T47D (cell line): Measurements from ENCODE around the gene ZNF630.
"Not testable (repeated sequence)": the region's sequence is repeated elsewhere in the genome, so short reads cannot be mapped to it uniquely, and the experiment has no call there.

Experiments used
- DNase-seq, 2 experiments: peaks; one replicate each; pipeline versions ENCODE4 v3.0.0 to v3.0.0-alpha.2; 2011 to 2012; ENCODE audit warnings: low read depth in 1 of 2, low spot score in 1 of 2
- JUND ChIP-seq: IDR thresholded peaks from 2 replicates; pipeline ENCODE4 v1.6.1; 2012; ENCODE audit warnings: low read depth
- in situ Hi-C: cut with HindIII; loops from 2 replicates; pipeline ENCODE4 v1.10.0; 2016; ENCODE audit warnings: low sequenced_read_pairs, low pct_unique_long_range_greater_than_20kb

The ZNF630 gene

DNA sequence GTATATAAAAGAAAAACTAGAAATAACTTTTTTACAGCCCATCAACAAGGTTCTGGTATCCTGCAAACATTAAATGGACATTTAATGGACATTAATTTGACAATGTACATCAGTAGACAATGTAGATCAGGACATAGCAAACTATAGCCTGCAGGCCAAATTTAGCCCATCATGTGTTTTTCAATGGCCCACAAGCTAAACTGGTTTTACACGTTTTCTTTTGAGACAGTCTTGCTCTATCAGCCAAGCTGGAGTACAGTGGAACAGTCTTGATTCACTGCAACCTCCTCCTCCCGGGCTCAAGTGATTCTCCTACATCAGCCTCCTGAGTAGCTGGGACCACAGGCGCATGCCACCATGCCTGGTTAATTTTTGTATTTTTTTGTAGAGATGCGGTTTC lies 7.2 kb downstream of the ZNF630 start:
- TF ChIP-seq JUND = no peak
- in situ Hi-C loops = no loop called here
- peak in 1 of 2 experiments; percentile 51 for DNase-seq

DNA sequence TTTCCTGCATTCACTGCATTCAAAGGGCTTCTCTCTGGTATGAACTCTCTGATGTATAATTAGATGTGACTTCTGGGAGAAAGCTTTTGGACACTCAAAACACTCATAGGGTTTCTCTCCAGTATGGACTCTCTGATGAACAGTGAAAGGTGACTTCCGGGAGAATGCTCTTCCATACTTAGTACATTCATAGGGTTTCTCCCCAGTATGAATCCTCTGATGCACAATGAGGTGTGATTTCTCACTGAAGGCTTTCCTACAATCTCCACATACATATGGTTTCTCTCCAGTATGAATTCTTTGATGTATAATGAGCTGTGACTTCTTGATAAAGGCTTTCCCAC lies 12.2 kb downstream of the ZNF630 start:
- DNase-seq = no peak
- TF ChIP-seq JUND = no peak
- in situ Hi-C loops = no loop called here

DNA sequence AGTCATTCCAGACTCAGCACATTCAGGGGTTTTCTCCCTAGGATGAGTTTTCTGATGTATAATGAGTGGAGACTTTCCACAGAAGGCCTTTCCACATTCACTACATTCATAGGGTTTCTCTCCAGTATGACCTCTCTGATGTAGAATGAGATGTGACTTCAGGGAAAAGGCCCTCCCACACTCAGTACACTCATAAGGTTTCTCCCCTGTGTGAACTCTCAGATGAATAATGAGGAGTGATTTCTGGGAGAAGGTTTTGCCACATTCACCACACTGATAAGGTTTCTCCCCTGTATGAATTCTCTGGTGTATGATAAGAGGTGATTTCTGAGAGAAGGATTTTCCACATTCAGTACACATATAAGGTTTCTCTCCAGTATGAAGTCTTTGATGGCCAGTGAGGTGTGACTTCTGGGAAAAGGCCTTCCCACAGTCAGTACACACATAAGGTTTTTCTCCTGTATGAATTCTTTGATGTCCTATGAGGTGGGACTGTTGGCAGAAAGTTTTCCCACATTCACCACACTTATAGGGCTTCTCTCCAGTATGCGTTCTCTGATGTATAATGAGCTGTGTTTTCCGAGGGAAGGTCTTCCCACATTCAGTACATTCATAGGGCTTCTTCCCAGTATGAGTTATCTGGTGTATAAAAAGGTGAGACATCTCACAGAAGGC lies 12.7 kb downstream of the ZNF630 start:
- no peak for TF ChIP-seq JUND
- DNase-seq = no peak
- in situ Hi-C loops = no loop called here

DNA sequence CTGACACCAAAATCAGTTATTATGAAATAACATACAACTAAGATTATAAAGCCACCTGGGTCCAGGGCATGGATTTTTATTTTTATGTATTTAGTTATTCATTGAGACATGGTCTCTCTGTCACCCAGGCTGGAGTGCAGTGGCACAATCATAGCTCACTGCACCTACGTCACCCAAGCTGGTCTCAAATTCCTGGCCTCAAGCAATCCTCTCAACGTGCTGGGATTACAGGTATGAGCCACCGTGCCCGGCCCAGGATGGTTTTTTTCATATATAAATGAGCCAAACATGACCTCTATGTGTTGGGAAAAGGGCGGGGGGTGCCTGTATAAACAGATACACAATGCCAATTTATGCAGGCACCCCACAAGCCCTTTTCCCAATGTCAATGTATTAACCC lies 24.6 kb downstream of the ZNF630 start:
- DNase-seq = no peak
- TF ChIP-seq JUND = no peak
- in situ Hi-C loops = no loop called here

DNA sequence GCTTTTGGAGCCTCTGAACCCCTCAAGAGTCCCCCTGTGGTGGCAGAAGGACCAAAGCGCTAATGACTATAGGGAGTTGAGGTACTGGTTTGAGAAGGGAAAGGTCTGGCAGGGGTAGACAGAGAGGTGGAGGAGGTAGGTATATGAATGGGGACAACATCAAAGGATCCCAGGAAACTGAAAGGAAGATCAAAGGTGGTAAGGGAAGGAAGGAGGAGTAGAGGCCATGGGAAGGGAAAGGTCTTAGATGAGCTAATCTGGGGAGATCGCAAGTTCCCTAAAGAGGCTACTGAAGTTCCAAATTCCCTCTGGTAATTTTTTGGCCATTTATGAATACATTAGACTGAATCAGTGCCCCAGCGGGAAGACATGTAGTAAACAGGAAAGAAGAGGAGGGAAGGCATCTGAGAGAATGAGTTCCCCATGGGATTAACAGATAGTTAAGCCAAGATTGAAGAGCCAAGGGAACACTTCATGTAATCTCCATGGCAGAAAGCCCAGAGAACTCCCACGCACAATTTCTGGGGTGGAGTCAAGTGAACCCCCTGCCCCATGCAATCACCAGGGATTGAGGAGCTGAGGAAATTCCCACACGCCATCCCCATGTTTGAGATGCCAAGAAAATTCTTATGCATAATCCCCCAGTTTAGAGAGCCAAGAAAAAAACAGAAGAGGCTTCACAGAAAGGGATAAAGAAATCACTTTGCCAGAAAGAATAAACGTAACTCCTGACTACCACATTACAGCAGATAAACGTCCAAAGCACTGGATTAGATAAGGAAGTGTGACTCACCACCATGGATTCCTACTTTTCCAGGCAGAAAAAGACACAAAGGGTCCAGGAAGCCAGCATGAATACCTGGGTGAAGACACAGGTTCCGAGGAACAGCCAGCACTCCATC lies 25.8 kb downstream of the ZNF630 start:
- in situ Hi-C loops = no loop called here

DNA sequence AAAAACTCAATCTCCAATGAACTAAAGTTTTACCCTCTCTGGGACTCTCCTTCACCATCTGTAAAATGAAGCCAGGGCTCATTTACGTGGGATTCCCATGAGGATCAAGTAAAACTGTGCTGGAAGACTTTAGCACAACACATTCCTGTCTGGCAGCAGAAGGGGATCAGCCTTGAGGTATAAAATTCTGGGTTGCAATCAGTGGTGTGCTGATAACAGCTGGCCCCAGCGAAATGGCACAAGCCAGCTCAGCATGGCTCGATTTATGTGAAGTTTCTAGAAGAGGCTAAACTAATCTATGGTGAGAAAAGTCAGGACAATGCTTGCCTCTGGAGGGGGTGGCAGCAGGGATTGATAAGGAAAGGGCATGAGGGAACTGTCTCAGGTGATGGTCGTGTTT lies 28.4 kb downstream of the ZNF630 start:
- DNase-seq = no peak
- TF ChIP-seq JUND = no peak
- in situ Hi-C loops = no loop called here

More for the DNA sequence above, 25.8 kb downstream of the ZNF630 start:
- TF ChIP-seq JUND = no peak
- DNase-seq = no peak

DNA sequence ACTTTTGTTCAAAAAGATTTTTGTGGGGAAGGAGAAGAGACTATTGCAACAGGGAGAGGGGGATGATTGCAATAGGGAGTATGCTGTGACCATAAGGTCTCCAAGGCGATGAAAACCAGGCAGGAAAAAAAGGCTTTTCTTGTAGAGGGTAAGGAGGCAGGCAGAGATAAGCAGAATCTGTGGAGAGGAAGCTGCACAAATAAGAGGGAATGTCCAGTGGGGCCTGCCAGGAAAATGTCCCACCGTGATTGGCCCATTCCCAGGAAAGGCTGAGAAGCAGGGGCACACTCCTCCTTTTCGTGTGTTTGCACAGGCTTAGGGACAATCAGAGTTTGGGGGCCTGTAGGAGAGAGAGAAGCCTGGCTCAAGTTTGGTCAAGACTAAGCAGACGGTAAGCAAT lies 35.5 kb downstream of the ZNF630 start:
- DNase-seq = no peak
- in situ Hi-C loops = no loop called here
- TF ChIP-seq JUND = no peak

DNA sequence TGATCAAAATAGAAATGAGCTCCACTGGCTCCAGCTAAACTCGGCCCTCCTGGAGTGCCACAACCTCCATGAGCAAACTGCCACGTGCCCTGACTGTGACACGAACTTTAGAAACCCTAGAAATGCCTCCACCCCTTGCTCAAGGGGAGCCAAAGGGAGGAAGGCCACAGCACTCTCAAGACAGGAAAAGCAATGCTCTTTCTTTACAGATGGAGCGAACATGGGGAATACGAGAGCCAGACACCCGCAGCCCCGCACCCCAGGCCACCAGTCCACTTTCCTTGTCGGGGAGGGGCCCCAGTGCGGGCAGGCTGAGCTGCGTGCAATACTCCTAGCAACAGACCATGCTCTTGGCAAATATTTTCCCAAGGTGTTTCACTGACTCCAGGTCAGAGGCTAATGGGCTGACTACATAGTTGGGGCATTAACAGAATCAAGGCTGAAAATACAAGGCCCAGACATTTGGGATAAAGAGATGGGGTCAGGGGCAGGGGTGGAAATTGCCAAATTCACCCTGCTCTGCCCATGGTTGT lies 40.7 kb downstream of the ZNF630 start:
- DNase-seq, in situ Hi-C loops: not testable (repeated sequence)

DNA sequence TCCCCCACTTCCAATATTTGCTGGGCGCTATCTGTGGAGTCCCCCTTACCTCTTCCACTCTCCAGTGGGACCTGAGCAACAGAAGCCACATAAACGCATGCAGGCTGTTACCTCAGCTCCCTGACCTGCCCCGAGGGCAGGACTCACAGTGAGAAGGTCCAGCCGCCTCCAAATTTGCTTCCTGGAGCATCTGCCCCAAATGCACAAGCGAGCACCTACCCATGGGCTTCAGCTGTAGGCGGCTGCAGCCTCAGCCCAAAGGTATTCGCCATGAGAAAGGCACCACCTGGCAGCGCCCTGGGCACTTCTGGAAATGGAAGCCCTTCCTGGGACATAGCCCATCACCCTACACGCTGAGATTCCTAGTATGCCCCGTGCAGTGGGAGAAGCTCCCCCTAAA lies 41.2 kb downstream of the ZNF630 start:
- no peak for DNase-seq
- no peak for TF ChIP-seq JUND
- in situ Hi-C loops = no loop called here

DNA sequence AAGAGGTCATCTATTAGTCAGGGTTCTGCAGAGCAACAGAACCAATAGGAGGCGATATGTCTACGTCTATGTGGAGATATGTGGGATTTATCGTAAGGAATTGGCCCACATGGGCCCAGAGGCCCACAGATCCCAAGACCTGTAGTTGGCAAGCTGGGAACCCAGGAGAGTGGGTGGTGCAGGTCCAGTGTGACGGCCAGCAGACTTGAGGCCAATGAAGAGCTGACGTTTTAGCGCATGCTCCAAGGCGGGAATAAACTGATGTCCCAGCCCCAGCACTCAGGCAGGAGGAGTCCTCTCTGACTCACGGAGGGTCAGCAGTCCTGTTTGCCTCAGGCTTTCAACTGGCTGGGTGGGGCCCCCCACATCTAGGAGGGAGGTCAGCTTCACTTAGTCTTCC lies 43.3 kb downstream of the ZNF630 start:
- no peak for DNase-seq
- in situ Hi-C loops = no loop called here
- no peak for TF ChIP-seq JUND

DNA sequence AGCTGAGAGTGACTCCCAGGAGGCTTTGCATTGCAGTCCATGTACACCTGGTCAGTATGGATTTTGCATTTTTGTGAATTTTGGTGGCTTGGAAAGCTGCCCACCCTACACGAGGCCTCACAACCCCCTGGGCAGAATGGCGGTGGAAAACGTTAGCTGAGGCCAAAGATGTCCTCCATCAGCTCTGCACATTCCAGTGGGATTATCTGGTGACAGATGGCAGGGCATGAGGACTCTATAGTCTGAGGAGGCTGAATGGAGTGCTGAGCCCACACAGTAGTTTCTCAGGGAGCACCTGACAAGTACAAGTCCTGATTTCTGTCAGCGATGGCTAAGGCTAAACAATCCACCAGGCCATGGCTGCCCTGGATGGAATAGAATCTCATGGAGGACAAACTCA lies 43.9 kb downstream of the ZNF630 start:
- DNase-seq, in situ Hi-C loops: not testable (repeated sequence)

DNA sequence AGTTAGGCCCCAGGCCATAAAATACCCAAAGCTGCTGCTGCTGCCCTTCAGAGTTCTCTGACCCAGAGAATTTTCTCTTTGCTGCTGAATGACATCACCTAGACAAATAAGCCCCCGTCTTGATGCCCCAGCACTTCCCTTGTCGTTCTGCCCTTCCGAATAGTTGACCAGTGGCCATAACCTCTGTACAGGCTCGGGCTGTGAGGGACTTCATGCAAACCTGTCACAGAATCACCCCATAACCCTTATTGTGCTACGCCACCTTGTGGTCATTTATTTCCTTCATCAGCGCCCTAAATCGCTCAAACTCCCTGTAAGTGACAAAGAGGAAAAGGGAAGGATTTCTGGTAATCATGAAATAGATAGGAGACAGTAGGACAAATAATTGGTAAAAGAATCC lies 45.9 kb downstream of the ZNF630 start:
- in situ Hi-C loops = no loop called here

DNA sequence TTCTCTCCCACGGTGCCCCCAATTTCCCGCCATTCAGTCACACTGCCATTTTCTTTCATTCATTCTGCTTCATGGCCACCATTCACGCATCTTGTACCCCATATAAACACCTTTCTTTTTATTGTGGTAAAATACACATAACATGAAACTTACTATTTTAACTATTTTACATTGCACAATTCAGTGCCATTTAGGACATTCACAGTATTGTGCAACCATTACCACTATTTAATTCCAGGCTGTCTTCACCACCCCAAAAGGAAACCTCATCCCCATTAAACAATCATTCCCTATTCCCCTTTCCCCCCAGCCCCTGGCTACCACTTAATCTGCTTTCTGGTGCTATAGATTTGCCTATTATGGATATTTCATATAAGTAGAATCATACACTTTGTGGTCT lies 48.7 kb downstream of the ZNF630 start:
- TF ChIP-seq JUND = no peak
- no peak for DNase-seq
- in situ Hi-C loops = no loop called here

More for the DNA sequence above, 45.9 kb downstream of the ZNF630 start:
- peak in 1 of 2 experiments; percentile 86 for DNase-seq
- no peak for TF ChIP-seq JUND
